Measurements from ENCODE around the gene SHISAL1. TPM values are rescaled to one million over a fixed set of nuclear protein-coding genes. Genes with fewer than 3 reads are reported as not detected.

Gene SHISAL1
- total RNA-seq, 1 experiment from 2014 or later: not detected

DNA sequence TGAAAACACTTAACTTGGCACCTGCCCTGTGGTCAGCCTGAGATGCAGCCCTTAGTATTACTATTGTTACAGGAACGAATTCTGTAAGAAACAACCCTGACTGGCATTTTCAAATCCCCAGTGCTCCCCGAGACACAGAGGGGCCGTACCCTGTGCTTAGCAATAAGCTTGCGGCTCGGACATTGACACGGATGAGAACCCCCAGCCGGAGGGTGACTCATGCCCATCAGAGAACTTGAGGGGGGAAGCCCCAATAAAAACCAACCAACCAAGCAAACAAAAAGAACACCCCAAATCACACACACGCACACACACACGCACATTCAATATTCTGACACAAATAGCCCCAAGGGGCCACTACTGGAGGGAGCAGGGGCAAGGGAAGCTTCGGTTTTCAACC is 63.8 kb downstream of the SHISAL1 start:
- H3K4me1 Mint-ChIP-seq (ENCODE audit: low read depth, unreplicated experiment): no peaks in the 10 kb centered on the region
- H3K4me3 Mint-ChIP-seq (ENCODE audit: unreplicated experiment): no peak overlapping the region
- no peak for DNase-seq
- intact Hi-C loops (cut with micrococcal nuclease; ENCODE audit: unreplicated experiment): no loop called here
- H3K9me3 Mint-ChIP-seq (ENCODE audit: unreplicated experiment): peaks cover 14% of the 10 kb centered on the region
- Histone ChIP-seq H3K27me3 (replicated peaks; ENCODE audit: control insufficient read depth, insufficient read depth, low read length) (no peaks in the 10 kb centered on the region), H3K4me1 (no peaks in the 10 kb centered on the region), H3K9me3 (no peaks in the 10 kb centered on the region), H3K36me3 (ENCODE audit: control insufficient read depth, insufficient read depth, low read length) (no peaks in the 10 kb centered on the region), H3K4me3 (ENCODE audit: low read depth, low read length) (no peak overlapping the region)
- no peak overlapping the region for H3K27ac Mint-ChIP-seq (ENCODE audit: unreplicated experiment)
- ChIA-PET CTCF (no interaction called here), POLR2A (no interaction called here)
- no peaks in the 10 kb centered on the region for H3K36me3 Mint-ChIP-seq (ENCODE audit: insufficient read depth, unreplicated experiment)
- no TSS peak for BruUV-seq (replicated peaks)
- TF ChIP-seq, protein P1, sequence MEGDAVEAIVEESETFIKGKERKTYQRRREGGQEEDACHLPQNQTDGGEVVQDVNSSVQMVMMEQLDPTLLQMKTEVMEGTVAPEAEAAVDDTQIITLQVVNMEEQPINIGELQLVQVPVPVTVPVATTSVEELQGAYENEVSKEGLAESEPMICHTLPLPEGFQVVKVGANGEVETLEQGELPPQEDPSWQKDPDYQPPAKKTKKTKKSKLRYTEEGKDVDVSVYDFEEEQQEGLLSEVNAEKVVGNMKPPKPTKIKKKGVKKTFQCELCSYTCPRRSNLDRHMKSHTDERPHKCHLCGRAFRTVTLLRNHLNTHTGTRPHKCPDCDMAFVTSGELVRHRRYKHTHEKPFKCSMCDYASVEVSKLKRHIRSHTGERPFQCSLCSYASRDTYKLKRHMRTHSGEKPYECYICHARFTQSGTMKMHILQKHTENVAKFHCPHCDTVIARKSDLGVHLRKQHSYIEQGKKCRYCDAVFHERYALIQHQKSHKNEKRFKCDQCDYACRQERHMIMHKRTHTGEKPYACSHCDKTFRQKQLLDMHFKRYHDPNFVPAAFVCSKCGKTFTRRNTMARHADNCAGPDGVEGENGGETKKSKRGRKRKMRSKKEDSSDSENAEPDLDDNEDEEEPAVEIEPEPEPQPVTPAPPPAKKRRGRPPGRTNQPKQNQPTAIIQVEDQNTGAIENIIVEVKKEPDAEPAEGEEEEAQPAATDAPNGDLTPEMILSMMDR (IDR thresholded peaks at IDR 0.05; ENCODE audit: insufficient read depth in 1 of 2, low read depth in 1 of 2, low read length in 1 of 2, severe bottlenecking in 1 of 2, unreplicated experiment in 1 of 2): no peak
- H3K27me3 Mint-ChIP-seq (ENCODE audit: insufficient read depth, unreplicated experiment): peaks cover 19% of the 10 kb centered on the region

DNA sequence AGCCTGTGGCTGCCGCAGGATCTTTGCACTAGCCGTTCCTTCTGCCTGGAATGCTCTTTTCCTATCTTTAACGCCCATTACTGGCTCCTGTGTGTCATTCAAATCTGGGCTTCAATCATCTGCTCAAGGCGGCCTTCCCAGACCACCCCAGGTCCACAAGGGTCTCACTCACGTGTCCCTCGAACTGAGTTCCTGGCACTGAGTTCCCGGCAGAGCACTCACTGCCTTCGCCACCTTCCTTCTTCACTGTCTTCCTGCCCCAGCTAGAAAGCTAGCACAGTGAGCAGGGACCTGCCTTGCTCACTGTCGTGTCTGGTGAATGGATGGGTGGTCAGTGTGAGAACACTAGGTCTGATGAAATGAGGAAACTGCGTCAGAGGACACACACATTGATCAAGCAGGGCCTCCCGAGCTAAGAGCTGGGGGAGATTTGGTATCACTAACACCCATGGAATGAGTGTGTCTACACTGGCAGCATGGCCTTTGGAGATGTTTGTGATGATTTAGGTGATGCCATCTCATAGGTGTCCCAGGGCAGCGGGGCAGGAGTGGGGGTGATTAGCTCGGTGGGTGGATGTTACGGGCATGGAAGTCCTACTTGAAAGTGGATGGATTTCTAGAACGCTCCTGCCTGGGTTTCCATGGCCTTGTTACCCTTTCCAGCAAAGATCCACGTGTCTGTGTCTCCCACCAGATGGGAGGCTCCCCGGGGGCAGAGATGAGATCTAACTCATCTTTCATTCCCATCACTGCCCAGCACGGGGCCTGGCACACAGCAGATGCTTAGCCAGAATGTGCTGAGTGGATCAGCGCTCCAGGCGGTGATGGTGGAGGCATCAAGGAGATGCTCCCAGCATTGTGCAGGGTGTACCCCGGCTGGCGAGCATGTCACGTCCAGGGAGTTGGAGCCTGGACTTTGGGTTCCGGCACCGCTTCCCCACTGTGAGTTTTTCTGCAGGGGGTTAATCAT is 64.5 kb downstream of the SHISAL1 start:
- H3K9me3 Mint-ChIP-seq (ENCODE audit: unreplicated experiment): peaks cover 14% of the 10 kb centered on the region
- CTCF ChIA-PET: no interaction called here
- TF ChIP-seq, protein P1 (IDR thresholded peaks at IDR 0.05; ENCODE audit: insufficient read depth in 1 of 2, low read depth in 1 of 2, low read length in 1 of 2, severe bottlenecking in 1 of 2, unreplicated experiment in 1 of 2): no peak

DNA sequence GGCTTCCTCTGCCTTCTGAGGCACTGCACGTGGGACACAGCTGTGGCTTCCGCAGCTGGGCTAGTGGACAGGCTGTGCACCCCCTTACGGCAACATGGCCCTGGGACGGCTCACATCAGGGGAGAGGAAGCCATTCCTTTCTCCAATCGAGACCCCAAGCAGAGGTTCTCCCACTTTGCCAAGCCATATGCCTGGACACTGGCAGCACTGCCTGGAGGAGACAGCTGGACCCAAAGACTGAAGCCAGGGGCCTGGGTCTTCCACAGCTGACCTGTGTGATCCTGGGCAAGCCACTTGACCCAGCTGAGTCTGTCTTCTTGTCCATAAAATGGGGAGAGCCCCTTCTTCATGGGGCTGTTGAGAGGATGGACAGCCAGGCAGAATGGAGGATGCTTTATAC is 65.4 kb downstream of the SHISAL1 start:
- Mint-ChIP-seq H3K9me3 (ENCODE audit: unreplicated experiment) (peaks cover 14% of the 10 kb centered on the region), H3K4me3 (ENCODE audit: unreplicated experiment) (no peak overlapping the region), H3K4me1 (ENCODE audit: low read depth, unreplicated experiment) (no peaks in the 10 kb centered on the region), H3K27me3 (ENCODE audit: insufficient read depth, unreplicated experiment) (peaks cover 23% of the 10 kb centered on the region), H3K27ac (ENCODE audit: unreplicated experiment) (no peak overlapping the region), H3K36me3 (ENCODE audit: insufficient read depth, unreplicated experiment) (no peaks in the 10 kb centered on the region)
- H3K9me3 ChIP-seq: no peaks in the 10 kb centered on the region
- intact Hi-C loops (cut with micrococcal nuclease; ENCODE audit: unreplicated experiment): no loop called here
- no peak overlapping the region for H3K4me3 ChIP-seq (ENCODE audit: low read depth, low read length)
- ChIA-PET POLR2A (no interaction called here), CTCF (no interaction called here)
- H3K27me3 ChIP-seq (replicated peaks; ENCODE audit: control insufficient read depth, insufficient read depth, low read length): no peaks in the 10 kb centered on the region
- DNase-seq: no peak
- no peaks in the 10 kb centered on the region for H3K4me1 ChIP-seq
- BruUV-seq (replicated peaks): no TSS peak
- TF ChIP-seq, protein P1 (IDR thresholded peaks at IDR 0.05; ENCODE audit: insufficient read depth in 1 of 2, low read depth in 1 of 2, low read length in 1 of 2, severe bottlenecking in 1 of 2, unreplicated experiment in 1 of 2): no peak
- H3K36me3 ChIP-seq (ENCODE audit: control insufficient read depth, insufficient read depth, low read length): no peaks in the 10 kb centered on the region

More for the DNA sequence above, 64.5 kb downstream of the SHISAL1 start:
- Mint-ChIP-seq H3K27me3 (ENCODE audit: insufficient read depth, unreplicated experiment) (peaks cover 22% of the 10 kb centered on the region), H3K36me3 (ENCODE audit: insufficient read depth, unreplicated experiment) (no peaks in the 10 kb centered on the region), H3K4me1 (ENCODE audit: low read depth, unreplicated experiment) (no peaks in the 10 kb centered on the region), H3K27ac (ENCODE audit: unreplicated experiment) (no peak overlapping the region), H3K4me3 (ENCODE audit: unreplicated experiment) (no peak overlapping the region)
- POLR2A ChIA-PET: no interaction called here
- Histone ChIP-seq H3K4me1 (no peaks in the 10 kb centered on the region), H3K9me3 (no peaks in the 10 kb centered on the region), H3K27me3 (replicated peaks; ENCODE audit: control insufficient read depth, insufficient read depth, low read length) (no peaks in the 10 kb centered on the region), H3K4me3 (ENCODE audit: low read depth, low read length) (no peak overlapping the region), H3K36me3 (ENCODE audit: control insufficient read depth, insufficient read depth, low read length) (no peaks in the 10 kb centered on the region)
- no peak for DNase-seq
- intact Hi-C loops (cut with micrococcal nuclease; ENCODE audit: unreplicated experiment): no loop called here
- no TSS peak for BruUV-seq (replicated peaks)

Measured in Caco-2 (cell line).